Skin of body (tissue), 2 donors: ENCODE data around the gene CEP152. TPM values are rescaled to one million over a fixed set of nuclear protein-coding genes. Genes with fewer than 3 reads are reported as not detected.

Experiments
- DNase-seq: peaks from one replicate; lab custom pipeline; 2025; lab: John Stamatoyannopoulos, UW
- total RNA-seq: library from RNA; depleted of rRNA; stranded (reverse); fragments of >200 nt; gene quantifications from one replicate; pipeline ENCODE4 v1.2.3, GENCODE V29; 2014

Gene CEP152
- total RNA-seq, 1 donor from 2014 or later: 9.7 TPM

DNA sequence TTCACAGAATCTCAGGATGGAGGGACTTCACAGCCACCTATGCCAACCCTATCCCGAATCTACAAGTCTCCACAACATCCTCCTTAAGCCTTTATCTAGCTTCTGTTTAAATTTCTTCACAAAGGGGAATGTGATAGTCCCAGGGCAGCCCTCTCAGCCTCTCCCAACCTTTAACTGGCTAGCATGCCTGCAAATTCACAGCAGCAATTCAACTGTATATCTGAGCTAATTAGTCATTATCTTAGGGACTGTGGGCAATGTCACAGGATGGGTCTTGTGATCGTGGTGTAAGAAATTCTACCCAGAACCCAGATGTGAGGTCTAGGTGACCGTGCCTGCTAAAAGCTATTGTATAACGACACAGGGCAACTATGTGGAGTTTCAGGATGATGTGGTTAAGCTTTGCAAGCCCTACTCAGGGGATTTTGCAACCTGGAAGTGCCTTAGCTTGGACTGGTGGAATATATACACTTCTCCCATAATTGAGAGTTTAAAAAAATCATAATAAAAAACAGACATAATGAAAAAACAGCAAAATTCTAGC lies 99.8 kb downstream of the CEP152 start:
- no peak for DNase-seq

DNA sequence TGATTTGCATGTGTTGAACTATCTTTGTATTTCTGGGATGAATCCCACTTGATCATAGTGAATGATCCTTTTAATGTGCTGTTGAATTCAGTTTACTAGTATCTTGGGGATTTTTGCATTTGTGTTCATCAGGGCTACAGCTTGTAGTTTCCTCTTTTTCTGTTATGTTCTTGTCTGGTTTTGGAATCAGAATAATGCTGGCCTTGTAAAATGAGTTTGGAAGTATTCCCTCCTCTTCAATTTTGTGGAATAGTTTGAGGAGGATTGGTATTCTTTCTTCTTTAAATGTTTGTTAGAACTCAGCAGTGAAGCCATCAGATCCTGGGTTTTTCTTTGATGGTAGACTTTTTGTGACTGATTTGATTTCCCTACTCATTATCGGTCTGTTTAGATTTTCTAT lies 102.2 kb downstream of the CEP152 start:
- no peak for DNase-seq

DNA sequence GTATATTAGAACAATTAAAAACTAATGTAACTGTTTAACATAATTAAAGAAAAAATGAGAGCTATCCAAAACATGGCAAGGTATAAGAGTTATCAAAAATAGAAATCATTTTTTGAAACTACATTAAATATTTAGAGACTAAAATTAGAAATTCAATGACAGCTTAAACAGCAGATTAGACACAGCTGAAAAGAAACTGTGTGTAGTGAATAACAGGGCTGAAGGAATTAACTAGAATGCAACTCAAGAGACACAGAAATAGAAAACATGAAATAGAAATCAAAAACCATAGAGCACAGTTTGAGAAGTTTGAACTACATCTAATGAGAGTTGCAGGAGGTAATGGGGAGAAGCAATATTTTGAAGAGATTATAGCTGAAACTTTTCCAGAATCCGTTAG lies 105.5 kb downstream of the CEP152 start:
- no peak for DNase-seq

- no peak for DNase-seq
These were observed 107.3 kb downstream of the CEP152 start for GRCh38 chr15:48703544-48703943.

- DNase-seq: no peak
These were observed 108.2 kb downstream of the CEP152 start for GRCh38 chr15:48702569-48703236.

- DNase-seq: no peak
These were observed 114.1 kb downstream of the CEP152 start for GRCh38 chr15:48696627-48697312.

- DNase-seq: no peak
These were observed 114.9 kb downstream of the CEP152 start for GRCh38 chr15:48695827-48696573.

GRCh38 chr15:48695088-48695826 lies 115.6 kb downstream of the CEP152 start:
- no peak for DNase-seq

DNA sequence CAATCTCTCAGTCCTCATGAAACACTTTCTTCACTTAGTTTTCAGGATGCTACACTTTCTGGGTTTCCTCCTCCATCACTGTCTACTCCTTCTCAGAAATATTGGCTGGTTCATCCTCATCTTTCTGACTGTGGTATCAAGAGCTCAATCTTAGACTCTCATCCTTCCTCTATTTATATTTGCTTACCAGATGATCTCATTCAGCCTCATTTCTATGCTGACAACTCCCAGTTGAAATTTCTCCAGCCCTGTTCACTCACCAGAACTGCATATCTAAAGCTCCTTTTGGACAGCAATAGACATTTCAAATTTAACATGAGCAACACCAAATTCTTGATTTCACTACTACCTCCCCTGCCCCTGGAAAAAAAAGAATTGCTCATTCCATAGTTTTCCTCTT lies 117.4 kb downstream of the CEP152 start:
- DNase-seq: no peak

- no peak for DNase-seq
These were observed 122.4 kb downstream of the CEP152 start for GRCh38 chr15:48688493-48688892.

Other genes starting within 250 kb of the CEP152 start
- 480 TPM for gene FBN1, start 165.4 kb downstream of the CEP152 start, total RNA-seq
- gene EID1, start 67.1 kb upstream of the CEP152 start, total RNA-seq: 111 TPM
- 3.5 TPM for gene SHC4, start 152.8 kb upstream of the CEP152 start, total RNA-seq
- 65.8 TPM for gene SECISBP2L, start 235.4 kb upstream of the CEP152 start, total RNA-seq